Colonic mucosa (tissue), 4 donors: ENCODE results near the gene ZNF850. TPM values are rescaled to one million over a fixed set of nuclear protein-coding genes. Genes with fewer than 3 reads are reported as not detected.

Experiments used
- DNase-seq: peaks from one replicate; pipeline ENCODE4 v3.0.0-alpha.2; 2020
- H3K27ac ChIP-seq: fragments of 200-600 bp; one replicate; pipeline ENCODE4 v1.8.0; 2021
- H3K27me3 ChIP-seq: fragments of 200-600 bp; one replicate; pipeline ENCODE4 v1.8.0; 2021
- H3K36me3 ChIP-seq: fragments of 200-600 bp; one replicate; pipeline ENCODE4 v1.8.0; 2021
- H3K4me1 ChIP-seq: fragments of 200-600 bp; one replicate; pipeline ENCODE4 v1.8.0; 2021; ENCODE audit warnings: mild to moderate bottlenecking
- H3K4me3 ChIP-seq: fragments of 200-600 bp; one replicate; pipeline ENCODE4 v1.8.0; 2021
- H3K9ac ChIP-seq, 2 donors: one replicate each; pipeline ENCODE4 v1.7.0; 2013; ENCODE audit warnings: control low read depth in 2 of 2, low read depth in 2 of 2, low read length in 2 of 2
- H3K9me3 ChIP-seq: fragments of 200-600 bp; one replicate; pipeline ENCODE4 v1.8.0; 2021
- intact Hi-C: fragments of 100-400 bp; cut with DNase I; formaldehyde crosslinking; loops from one replicate; pipeline ENCODE4 v1.14.1; 2022
- total RNA-seq, 2 donors: library from RNA; stranded (reverse); fragmentation: NEBNext Ultra II Directional in 1 of 2; extraction: Animal tissue kit (Norgen Biotek cat#: 25700) in 1 of 2; gene quantifications; one replicate each; pipeline ENCODE4 v1.2.1, GENCODE V29; 2021
- TF ChIP-seq, protein P1 (sequence below): fragments of 200-600 bp; IDR thresholded peaks from one replicate; pipeline ENCODE4 v1.8.0; 2022; ENCODE audit warnings: antibody characterized with exemption, mild to moderate bottlenecking
- donor health status: healthy.
- donor health status: DM: no; HTN: no; CAD: no.
- donor health status: DM: no; HTN: no; CAD: no.

ZNF850 gene
- total RNA-seq, result 1 to 10 TPM; 1.1 to 3.1 TPM

DNA sequence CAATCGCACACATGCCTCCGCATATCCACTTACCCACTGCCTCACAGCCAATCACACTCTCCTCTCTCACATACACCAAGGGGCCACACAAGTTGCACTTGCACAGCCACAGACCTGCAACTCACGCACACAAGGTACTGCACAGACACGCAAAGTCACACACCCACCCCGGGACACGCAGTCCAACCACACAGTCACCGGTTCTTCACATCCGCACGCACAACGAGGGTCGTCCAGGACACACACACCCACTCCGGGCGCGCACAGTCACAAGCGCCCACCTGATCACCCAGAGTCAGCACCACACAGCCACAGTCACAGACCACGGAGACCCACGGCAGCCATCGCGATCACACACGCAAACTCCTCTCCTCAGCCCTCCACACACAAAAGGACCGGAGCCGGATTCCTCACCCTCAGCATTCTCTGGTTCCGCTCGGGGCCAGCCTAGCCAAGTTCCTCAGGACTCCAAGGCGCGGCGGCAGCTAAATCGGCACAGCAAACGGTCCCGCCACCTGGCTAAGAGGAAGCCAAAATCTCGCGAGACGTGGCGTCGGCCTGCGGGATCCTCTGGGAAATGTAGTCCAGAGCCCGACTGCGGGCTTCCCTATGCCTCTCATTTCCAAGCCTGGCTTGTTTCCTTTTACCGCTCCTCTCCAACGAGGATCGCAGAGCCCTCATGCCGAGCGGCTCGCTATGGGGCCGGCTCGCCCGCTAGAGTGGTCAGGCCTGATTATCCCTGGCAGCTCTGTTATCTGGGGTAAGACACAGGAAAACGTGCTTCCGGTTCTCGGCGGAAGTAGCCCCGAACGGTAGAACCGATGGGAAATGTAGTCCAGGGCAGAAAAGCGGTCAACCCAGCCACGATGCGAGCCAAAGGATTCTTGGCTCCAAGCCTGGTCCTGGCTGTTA, at the start of gene ZNF850:
ZNF850 (minus strand) TSS at position 497 of the 912 bp plus-strand sequence. CDS start 10,201 bp downstream, outside the sequence.
- Histone ChIP-seq H3K27ac (peak within 1 kb of the TSS; percentile 66), H3K27me3 (no peaks in the 10 kb centered on the region), H3K4me3 (peak within 1 kb of the TSS; percentile 93), H3K4me1 (no peaks in the 10 kb centered on the region), H3K9ac (peak within 1 kb of the TSS; percentile 70 to 83), H3K36me3 (no peaks in the 10 kb centered on the region), H3K9me3 (no peaks in the 10 kb centered on the region)
- TF ChIP-seq, protein P1, sequence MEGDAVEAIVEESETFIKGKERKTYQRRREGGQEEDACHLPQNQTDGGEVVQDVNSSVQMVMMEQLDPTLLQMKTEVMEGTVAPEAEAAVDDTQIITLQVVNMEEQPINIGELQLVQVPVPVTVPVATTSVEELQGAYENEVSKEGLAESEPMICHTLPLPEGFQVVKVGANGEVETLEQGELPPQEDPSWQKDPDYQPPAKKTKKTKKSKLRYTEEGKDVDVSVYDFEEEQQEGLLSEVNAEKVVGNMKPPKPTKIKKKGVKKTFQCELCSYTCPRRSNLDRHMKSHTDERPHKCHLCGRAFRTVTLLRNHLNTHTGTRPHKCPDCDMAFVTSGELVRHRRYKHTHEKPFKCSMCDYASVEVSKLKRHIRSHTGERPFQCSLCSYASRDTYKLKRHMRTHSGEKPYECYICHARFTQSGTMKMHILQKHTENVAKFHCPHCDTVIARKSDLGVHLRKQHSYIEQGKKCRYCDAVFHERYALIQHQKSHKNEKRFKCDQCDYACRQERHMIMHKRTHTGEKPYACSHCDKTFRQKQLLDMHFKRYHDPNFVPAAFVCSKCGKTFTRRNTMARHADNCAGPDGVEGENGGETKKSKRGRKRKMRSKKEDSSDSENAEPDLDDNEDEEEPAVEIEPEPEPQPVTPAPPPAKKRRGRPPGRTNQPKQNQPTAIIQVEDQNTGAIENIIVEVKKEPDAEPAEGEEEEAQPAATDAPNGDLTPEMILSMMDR, result no peak
- intact Hi-C loops, result loop anchor here (10.0 kb wide), 1 partner anchor 62 kb away; the partner anchor contains the start of gene ZNF790
- peak; percentile 96 for DNase-seq

DNA sequence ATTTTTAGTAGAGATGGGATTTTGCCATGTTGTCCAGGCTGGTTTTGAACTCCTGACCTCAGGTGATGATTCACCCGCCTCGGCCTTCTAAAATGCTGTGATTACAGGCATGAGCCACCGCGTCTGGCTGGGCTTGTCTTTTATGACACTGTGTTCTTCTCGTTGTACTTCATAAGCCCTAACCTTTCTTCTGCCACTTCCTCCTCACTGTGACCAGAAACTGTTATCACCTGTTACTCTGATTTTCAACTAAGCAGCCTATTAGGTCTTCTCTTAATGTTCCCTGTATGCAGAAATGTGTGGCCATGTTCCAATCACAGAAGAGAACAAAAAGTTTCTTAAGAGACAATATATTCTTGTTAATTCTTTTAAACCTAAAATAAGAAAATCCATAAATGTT, 49.2 kb upstream of the ZNF850 start:
- Histone ChIP-seq H3K4me3 (no peak overlapping the region), H3K27me3 (no peaks in the 10 kb centered on the region), H3K9me3 (peaks cover 15% of the 10 kb centered on the region), H3K27ac (no peak overlapping the region), H3K9ac (no peak overlapping the region), H3K4me1 (no peaks in the 10 kb centered on the region), H3K36me3 (no peaks in the 10 kb centered on the region)
- DNase-seq, result no peak
- intact Hi-C loops, result no loop called here
- TF ChIP-seq, protein P1, result no peak

DNA sequence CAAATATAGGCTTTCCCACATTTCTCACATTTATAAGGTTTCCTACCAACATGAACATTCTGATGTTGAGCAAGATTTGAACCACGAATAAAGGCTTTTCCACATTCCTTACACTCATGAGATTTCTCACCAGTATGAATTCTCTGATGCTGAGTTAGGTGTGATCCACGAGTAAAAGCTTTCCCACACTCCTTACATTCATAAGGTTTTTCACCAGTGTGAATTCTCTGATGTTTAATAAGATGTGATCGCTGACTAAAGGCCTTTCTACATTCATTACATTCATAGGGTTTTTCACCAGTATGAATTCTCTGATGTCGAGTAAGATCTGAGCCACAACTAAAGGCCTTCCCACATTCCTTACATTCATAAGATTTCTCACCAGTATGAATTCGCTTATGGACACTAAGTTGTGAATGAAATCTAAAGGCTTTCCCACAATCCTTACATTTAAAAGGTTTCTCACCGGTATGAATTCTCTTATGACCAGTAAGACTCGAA, 46.6 kb upstream of the ZNF850 start:
- intact Hi-C loops, result no loop called here
- H3K27ac ChIP-seq, result no peak overlapping the region
- no peaks in the 10 kb centered on the region for H3K4me1 ChIP-seq
- DNase-seq, result no peak
- H3K27me3 ChIP-seq, result no peaks in the 10 kb centered on the region
- H3K9ac ChIP-seq, result no peak overlapping the region
- peaks cover 23% of the 10 kb centered on the region for H3K9me3 ChIP-seq
- H3K36me3 ChIP-seq, result no peaks in the 10 kb centered on the region
- TF ChIP-seq, protein P1, result no peak
- no peak overlapping the region for H3K4me3 ChIP-seq

DNA sequence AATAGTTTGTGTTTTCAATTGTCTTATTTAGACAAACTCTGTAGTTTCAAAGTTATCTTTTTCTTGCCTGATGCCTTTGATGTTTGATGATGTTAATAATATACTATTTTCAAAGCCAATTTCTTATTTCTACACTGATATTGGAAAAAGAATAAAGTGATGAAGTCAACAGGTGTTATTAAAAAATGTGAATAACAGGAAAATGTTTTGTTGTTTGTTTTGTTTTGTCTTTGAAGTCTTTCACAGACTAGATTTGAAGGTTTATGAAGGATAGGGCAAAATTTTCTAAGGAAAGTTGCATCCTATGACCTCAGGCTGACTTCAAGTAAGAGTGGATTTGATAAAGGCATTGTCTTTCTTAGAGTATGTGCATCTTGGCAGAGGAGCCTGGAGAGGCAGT, 34.4 kb upstream of the ZNF850 start:
- Histone ChIP-seq H3K36me3 (no peaks in the 10 kb centered on the region), H3K9ac (no peak overlapping the region), H3K4me3 (no peak overlapping the region), H3K9me3 (peaks cover 19% of the 10 kb centered on the region), H3K27me3 (no peaks in the 10 kb centered on the region), H3K4me1 (no peaks in the 10 kb centered on the region), H3K27ac (no peak overlapping the region)
- DNase-seq, result no peak
- TF ChIP-seq, protein P1, result no peak
- intact Hi-C loops, result no loop called here

DNA sequence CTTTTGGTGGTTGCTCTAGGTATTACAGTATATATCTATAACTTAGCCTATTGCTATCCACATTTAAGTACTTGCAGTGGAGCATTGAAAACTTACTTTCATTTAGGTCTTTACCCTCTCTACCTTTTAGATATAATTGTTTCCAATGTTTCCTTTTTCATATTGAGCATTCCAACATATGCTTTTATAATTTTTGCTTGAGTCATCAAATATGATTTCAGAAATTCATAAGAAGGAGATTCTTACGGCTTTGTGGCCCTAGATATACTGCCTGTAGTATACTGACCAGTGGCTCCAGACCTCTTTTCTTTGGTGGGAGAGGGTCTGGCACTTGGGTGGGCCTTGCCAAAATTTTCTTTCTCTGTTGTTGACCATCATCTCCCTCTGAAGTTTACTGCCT, 32.8 kb upstream of the ZNF850 start:
- H3K27ac ChIP-seq, result no peak overlapping the region
- peaks cover 8% of the 10 kb centered on the region for H3K9me3 ChIP-seq
- intact Hi-C loops, result no loop called here
- H3K36me3 ChIP-seq, result no peaks in the 10 kb centered on the region
- no peaks in the 10 kb centered on the region for H3K4me1 ChIP-seq
- no peak for DNase-seq
- no peaks in the 10 kb centered on the region for H3K27me3 ChIP-seq
- TF ChIP-seq, protein P1, result no peak
- no peak overlapping the region for H3K9ac ChIP-seq
- no peak overlapping the region for H3K4me3 ChIP-seq
